Tibial nerve (tissue), 3 donors: ENCODE data around the gene SHC1.

ENCODE experiments used
- CTCF ChIP-seq, 5 experiments: fragments of 200-600 bp in 3 of 5; fragments of 450-650 bp in 2 of 5; sonication (generic) in 3 of 5; IDR thresholded peaks; one replicate each; pipeline ENCODE4 v1.5.1; 2016 to 2019; ENCODE audit warnings: antibody characterized with exemption in 5 of 5, mild to moderate bottlenecking in 3 of 5, moderate library complexity in 2 of 5
- POLR2A ChIP-seq, 2 donors: fragments of 450-650 bp; IDR thresholded peaks; one replicate each; pipeline ENCODE4 v1.6.1; 2017; ENCODE audit warnings: antibody characterized with exemption in 2 of 2, mild to moderate bottlenecking in 2 of 2, moderate library complexity in 2 of 2

- no peak for TF ChIP-seq CTCF (IDR thresholded peaks at IDR 0.05)
- no peak for TF ChIP-seq POLR2A (IDR thresholded peaks at IDR 0.05)
These were observed 46.9 kb downstream of the SHC1 start for GRCh38 chr1:154923695-154924094.
